Mucosa of stomach (tissue), 1 donor: ENCODE data around the gene ADORA2B.
"Not testable (repeated sequence)": the region's sequence is repeated elsewhere in the genome, so short reads cannot be mapped to it uniquely, and the experiment has no call there.

Source experiments
- H3K27me3 ChIP-seq: one replicate; pipeline ENCODE4 v1.7.0; 2013; ENCODE audit warnings: mild to moderate bottlenecking, low read length; ENCODE audit not compliant: control insufficient read depth, insufficient read depth
- H3K36me3 ChIP-seq: one replicate; pipeline ENCODE4 v1.7.0; 2013; ENCODE audit warnings: low read length; ENCODE audit not compliant: control insufficient read depth, insufficient read depth
- H3K4me1 ChIP-seq: one replicate; pipeline ENCODE4 v1.7.0; 2013; ENCODE audit warnings: mild to moderate bottlenecking, low read length; ENCODE audit not compliant: control insufficient read depth, insufficient read depth
- H3K4me3 ChIP-seq: one replicate; pipeline ENCODE4 v1.7.0; 2013; ENCODE audit warnings: low read length
- H3K9ac ChIP-seq: one replicate; pipeline ENCODE4 v1.7.0; 2013; ENCODE audit warnings: mild to moderate bottlenecking, low read length, moderate library complexity
- H3K9me3 ChIP-seq: one replicate; pipeline ENCODE4 v1.7.0; 2013; ENCODE audit warnings: mild to moderate bottlenecking, low read length, moderate library complexity; ENCODE audit not compliant: control insufficient read depth
- donor health status: Pancreatic carcinoma.

ADORA2B gene

GRCh38 chr17:15928286-15928785, 16.6 kb upstream of the ADORA2B start:
- peaks cover 3% of the 10 kb centered on the region for H3K27me3 ChIP-seq
- no peak overlapping the region for H3K4me3 ChIP-seq
- no peaks in the 10 kb centered on the region for H3K9me3 ChIP-seq
- no peak overlapping the region for H3K9ac ChIP-seq
- no peaks in the 10 kb centered on the region for H3K36me3 ChIP-seq
- H3K4me1 ChIP-seq, result no peaks in the 10 kb centered on the region

GRCh38 chr17:15929941-15930340, 15.0 kb upstream of the ADORA2B start:
- no peak overlapping the region for H3K9ac ChIP-seq
- H3K36me3 ChIP-seq, result no peaks in the 10 kb centered on the region
- H3K9me3 ChIP-seq, result no peaks in the 10 kb centered on the region
- peaks cover 3% of the 10 kb centered on the region for H3K27me3 ChIP-seq
- no peak overlapping the region for H3K4me3 ChIP-seq
- no peaks in the 10 kb centered on the region for H3K4me1 ChIP-seq

GRCh38 chr17:15930426-15930825, 14.5 kb upstream of the ADORA2B start:
- Histone ChIP-seq H3K27me3 (peaks cover 3% of the 10 kb centered on the region), H3K4me1 (no peaks in the 10 kb centered on the region), H3K9me3 (no peaks in the 10 kb centered on the region), H3K9ac (no peak overlapping the region), H3K4me3 (no peak overlapping the region), H3K36me3 (no peaks in the 10 kb centered on the region)

- H3K9me3 ChIP-seq, result no peaks in the 10 kb centered on the region
- no peak overlapping the region for H3K4me3 ChIP-seq
- no peaks in the 10 kb centered on the region for H3K4me1 ChIP-seq
- H3K36me3 ChIP-seq, result no peaks in the 10 kb centered on the region
- H3K27me3 ChIP-seq, result peaks cover 3% of the 10 kb centered on the region
- H3K9ac ChIP-seq, result no peak overlapping the region
These were observed 13.5 kb upstream of the ADORA2B start for GRCh38 chr17:15931394-15931793.

GRCh38 chr17:15934866-15935265, 10.1 kb upstream of the ADORA2B start:
- no peak overlapping the region for H3K9ac ChIP-seq
- H3K4me1 ChIP-seq, result no peaks in the 10 kb centered on the region
- no peaks in the 10 kb centered on the region for H3K36me3 ChIP-seq
- no peaks in the 10 kb centered on the region for H3K9me3 ChIP-seq
- no peaks in the 10 kb centered on the region for H3K27me3 ChIP-seq
- no peak overlapping the region for H3K4me3 ChIP-seq

- Histone ChIP-seq H3K4me3 (no peak overlapping the region), H3K27me3 (no peaks in the 10 kb centered on the region), H3K36me3 (no peaks in the 10 kb centered on the region), H3K4me1 (no peaks in the 10 kb centered on the region), H3K9me3 (no peaks in the 10 kb centered on the region), H3K9ac (no peak overlapping the region)
These were observed 9.0 kb upstream of the ADORA2B start for GRCh38 chr17:15935891-15936290.

GRCh38 chr17:15936481-15936880, 8.4 kb upstream of the ADORA2B start:
- H3K36me3 ChIP-seq, H3K9me3 ChIP-seq, H3K4me3 ChIP-seq, H3K4me1 ChIP-seq, H3K27me3 ChIP-seq, H3K9ac ChIP-seq: not testable (repeated sequence)

- no peak overlapping the region for H3K9ac ChIP-seq
- no peaks in the 10 kb centered on the region for H3K36me3 ChIP-seq
- H3K4me1 ChIP-seq, result peaks cover 15% of the 10 kb centered on the region
- H3K27me3 ChIP-seq, result peaks cover 24% of the 10 kb centered on the region
- H3K9me3 ChIP-seq, result no peaks in the 10 kb centered on the region
- H3K4me3 ChIP-seq, result no peak overlapping the region
These were observed 3.1 kb upstream of the ADORA2B start for GRCh38 chr17:15941781-15942180.

GRCh38 chr17:15942207-15942833, 2.6 kb upstream of the ADORA2B start:
- no peaks in the 10 kb centered on the region for H3K9me3 ChIP-seq
- no peak overlapping the region for H3K9ac ChIP-seq
- H3K27me3 ChIP-seq, result peaks cover 24% of the 10 kb centered on the region
- peaks cover 21% of the 10 kb centered on the region for H3K4me1 ChIP-seq
- H3K4me3 ChIP-seq, result no peak overlapping the region
- H3K36me3 ChIP-seq, result no peaks in the 10 kb centered on the region

GRCh38 chr17:15943971-15944758, 765 bp upstream of the ADORA2B start:
- Histone ChIP-seq H3K27me3 (peaks cover 24% of the 10 kb centered on the region), H3K9me3 (no peaks in the 10 kb centered on the region), H3K36me3 (no peaks in the 10 kb centered on the region), H3K4me1 (peaks cover 35% of the 10 kb centered on the region), H3K9ac (peak overlapping the region; percentile 55), H3K4me3 (no peak overlapping the region)

GRCh38 chr17:15945527-15946191, 729 bp downstream of the ADORA2B start:
- Histone ChIP-seq H3K27me3 (peaks cover 24% of the 10 kb centered on the region), H3K4me1 (peaks cover 35% of the 10 kb centered on the region), H3K36me3 (no peaks in the 10 kb centered on the region), H3K9me3 (no peaks in the 10 kb centered on the region), H3K4me3 (peak overlapping the region; percentile 31), H3K9ac (peak overlapping the region; percentile 55)

GRCh38 chr17:15946611-15947120, 1.7 kb downstream of the ADORA2B start:
- Histone ChIP-seq H3K27me3 (peaks cover 24% of the 10 kb centered on the region), H3K9me3 (no peaks in the 10 kb centered on the region), H3K9ac (no peak overlapping the region), H3K36me3 (no peaks in the 10 kb centered on the region), H3K4me1 (peaks cover 35% of the 10 kb centered on the region), H3K4me3 (no peak overlapping the region)
